ENCODE measurements around the gene RBM41. TPM values are rescaled to one million over a fixed set of nuclear protein-coding genes. Genes with fewer than 3 reads are reported as not detected.

The RBM41 gene
- total and polyA plus RNA-seq, 7 experiments from 2014 or later = 11.5 to 31.3 (median 16.6) TPM

- CTCF ChIA-PET = no interaction called here
Measured at GRCh38 chrX:107050195-107050709, 68.4 kb downstream of the RBM41 start.

GRCh38 chrX:107047622-107048021 lies 71.0 kb downstream of the RBM41 start:
- no peak overlapping the region for H3K4me3 ChIP-seq (ENCODE audit: low read length)
- no peak for DNase-seq
- ChIA-PET CTCF (no interaction called here), POLR2A (no interaction called here)
- no peaks in the 10 kb centered on the region for H3K27me3 ChIP-seq (ENCODE audit: control insufficient read depth in 2 of 2, insufficient read depth in 2 of 2, low read length in 2 of 2)
- peaks cover 0 to 10% (median 0%) of the 10 kb centered on the region in 11 donors for H3K9me3 Mint-ChIP-seq
- H3K36me3 Mint-ChIP-seq = peaks cover 0 to 6% (median 0%) of the 10 kb centered on the region in 5 donors
- no peaks in the 10 kb centered on the region for H3K4me1 Mint-ChIP-seq
- no peak overlapping the region for H3K4me3 Mint-ChIP-seq
- no peak for ATAC-seq
- no peaks in the 10 kb centered on the region for H3K9me3 ChIP-seq (ENCODE audit: control insufficient read depth in 2 of 3, low read length in 3 of 3)
- no peak overlapping the region for H3K27ac Mint-ChIP-seq
- H3K36me3 ChIP-seq (ENCODE audit: control insufficient read depth in 2 of 3, insufficient read depth in 3 of 3, low read length in 3 of 3) = no peaks in the 10 kb centered on the region
- H3K27ac ChIP-seq (ENCODE audit: low read depth, low read length) = no peak overlapping the region
- intact Hi-C loops (cut with micrococcal nuclease) = no loop called here
- H3K27me3 Mint-ChIP-seq = peaks cover 0 to 17% (median 4%) of the 10 kb centered on the region in 5 donors
- H3K4me1 ChIP-seq (ENCODE audit: control insufficient read depth in 2 of 2, insufficient read depth in 2 of 2, low read length in 2 of 2) = no peaks in the 10 kb centered on the region

More at GRCh38 chrX:107050195-107050709, 68.4 kb downstream of the RBM41 start:
- Mint-ChIP-seq H3K9me3 (peaks cover 0 to 20% (median 2%) of the 10 kb centered on the region in 11 donors), H3K27me3 (peaks cover 0 to 12% (median 4%) of the 10 kb centered on the region in 5 donors), H3K27ac (no peak overlapping the region), H3K36me3 (peaks cover 0 to 6% (median 0%) of the 10 kb centered on the region in 5 donors), H3K4me1 (no peaks in the 10 kb centered on the region), H3K4me3 (no peak overlapping the region)
- intact Hi-C loops (cut with micrococcal nuclease) = no loop called here
- POLR2A ChIA-PET = no interaction called here
- DNase-seq (no peak), ATAC-seq (no peak)
- no peaks in the 10 kb centered on the region for H3K27me3 ChIP-seq (ENCODE audit: control insufficient read depth in 2 of 2, insufficient read depth in 2 of 2, low read length in 2 of 2)
- no peak overlapping the region for H3K27ac ChIP-seq (ENCODE audit: low read depth, low read length)
- H3K36me3 ChIP-seq (ENCODE audit: control insufficient read depth in 2 of 3, insufficient read depth in 3 of 3, low read length in 3 of 3) = no peaks in the 10 kb centered on the region
- no peak overlapping the region for H3K4me3 ChIP-seq (ENCODE audit: low read length)
- H3K4me1 ChIP-seq (ENCODE audit: control insufficient read depth in 2 of 2, insufficient read depth in 2 of 2, low read length in 2 of 2) = no peaks in the 10 kb centered on the region
- no peaks in the 10 kb centered on the region for H3K9me3 ChIP-seq (ENCODE audit: control insufficient read depth in 2 of 3, low read length in 3 of 3)

- no peak for DNase-seq
Measured at GRCh38 chrX:107029752-107030151, 88.9 kb downstream of the RBM41 start.

GRCh38 chrX:107025545-107025944 lies 93.1 kb downstream of the RBM41 start:
- ChIA-PET CTCF (interaction anchor here (1.0 kb wide), 1 partner anchor 27 kb away, joined by 3 read pairs; no protein-coding TSS in a partner anchor), POLR2A (no interaction called here)
- DNase-seq (peak in 5 of 9 donors; percentile 0 to 23 (median 3)), ATAC-seq (no peak)
- peaks cover 0 to 4% (median 0%) of the 10 kb centered on the region in 5 donors for H3K27me3 Mint-ChIP-seq
- intact Hi-C loops (cut with micrococcal nuclease) = loop anchor here (1.0 to 10.0 kb wide), 5 partner anchors 131 to 1047 kb away; partner anchors contain the start of genes NCBP2L (in 1 of the 2) and TSC22D3 (in 1 of the 2)
- H3K36me3 Mint-ChIP-seq = no peaks in the 10 kb centered on the region
- H3K4me1 ChIP-seq (ENCODE audit: control insufficient read depth in 2 of 2, insufficient read depth in 2 of 2, low read length in 2 of 2) = no peaks in the 10 kb centered on the region
- H3K27me3 ChIP-seq (ENCODE audit: control insufficient read depth in 2 of 2, insufficient read depth in 2 of 2, low read length in 2 of 2) = no peaks in the 10 kb centered on the region
- no peaks in the 10 kb centered on the region for H3K36me3 ChIP-seq (ENCODE audit: control insufficient read depth in 2 of 3, insufficient read depth in 3 of 3, low read length in 3 of 3)
- H3K9me3 Mint-ChIP-seq = no peaks in the 10 kb centered on the region
- no peak overlapping the region for H3K4me3 Mint-ChIP-seq
- no peak overlapping the region for H3K27ac Mint-ChIP-seq
- no peak overlapping the region for H3K27ac ChIP-seq (ENCODE audit: low read depth, low read length)
- no peaks in the 10 kb centered on the region for H3K9me3 ChIP-seq (ENCODE audit: control insufficient read depth in 2 of 3, low read length in 3 of 3)
- H3K4me3 ChIP-seq (ENCODE audit: low read length) = no peak overlapping the region
- H3K4me1 Mint-ChIP-seq = peaks cover 0 to 1% (median 0%) of the 10 kb centered on the region in 7 donors

More at GRCh38 chrX:107029752-107030151, 88.9 kb downstream of the RBM41 start:
- no peak for ATAC-seq
- Mint-ChIP-seq H3K4me3 (no peak overlapping the region), H3K36me3 (no peaks in the 10 kb centered on the region), H3K4me1 (peaks cover 0 to 1% (median 0%) of the 10 kb centered on the region in 7 donors), H3K9me3 (no peaks in the 10 kb centered on the region), H3K27me3 (peaks cover 0 to 2% (median 0%) of the 10 kb centered on the region in 5 donors), H3K27ac (no peak overlapping the region)
- Histone ChIP-seq H3K9me3 (ENCODE audit: control insufficient read depth in 2 of 3, low read length in 3 of 3) (no peaks in the 10 kb centered on the region), H3K27me3 (ENCODE audit: control insufficient read depth in 2 of 2, insufficient read depth in 2 of 2, low read length in 2 of 2) (no peaks in the 10 kb centered on the region), H3K4me1 (ENCODE audit: control insufficient read depth in 2 of 2, insufficient read depth in 2 of 2, low read length in 2 of 2) (no peaks in the 10 kb centered on the region), H3K36me3 (ENCODE audit: control insufficient read depth in 2 of 3, insufficient read depth in 3 of 3, low read length in 3 of 3) (no peaks in the 10 kb centered on the region), H3K27ac (ENCODE audit: low read depth, low read length) (no peak overlapping the region), H3K4me3 (ENCODE audit: low read length) (no peak overlapping the region)
- intact Hi-C loops (cut with micrococcal nuclease) = loop anchor here (10.0 kb wide), 3 partner anchors 135 to 745 kb away; partner anchors contain the start of genes NCBP2L (in 1 of the 2) and TSC22D3 (in 1 of the 2)
- CTCF ChIA-PET = no interaction called here
- POLR2A ChIA-PET = no interaction called here

GRCh38 chrX:107014936-107015335 lies 103.7 kb downstream of the RBM41 start:
- Mint-ChIP-seq H3K4me3 (no peak overlapping the region), H3K36me3 (no peaks in the 10 kb centered on the region), H3K27ac (no peak overlapping the region), H3K4me1 (no peaks in the 10 kb centered on the region), H3K9me3 (no peaks in the 10 kb centered on the region), H3K27me3 (peaks cover 0 to 2% (median 0%) of the 10 kb centered on the region in 5 donors)
- H3K9me3 ChIP-seq (ENCODE audit: control insufficient read depth in 2 of 3, low read length in 3 of 3) = no peaks in the 10 kb centered on the region
- H3K4me1 ChIP-seq (ENCODE audit: control insufficient read depth in 2 of 2, insufficient read depth in 2 of 2, low read length in 2 of 2) = no peaks in the 10 kb centered on the region
- H3K36me3 ChIP-seq (ENCODE audit: control insufficient read depth in 2 of 3, insufficient read depth in 3 of 3, low read length in 3 of 3) = no peaks in the 10 kb centered on the region
- POLR2A ChIA-PET = no interaction called here
- no peak for DNase-seq
- no peak overlapping the region for H3K27ac ChIP-seq (ENCODE audit: low read depth, low read length)
- CTCF ChIA-PET = interaction anchor here (0.9 kb wide), 1 partner anchor 915 kb away, joined by 3 read pairs; no protein-coding TSS in a partner anchor
- H3K4me3 ChIP-seq (ENCODE audit: low read length) = no peak overlapping the region
- no peak for ATAC-seq
- intact Hi-C loops (cut with micrococcal nuclease) = no loop called here
- H3K27me3 ChIP-seq (ENCODE audit: control insufficient read depth in 2 of 2, insufficient read depth in 2 of 2, low read length in 2 of 2) = no peaks in the 10 kb centered on the region

Other genes with a start within 250 kb of the RBM41 start
- gene RIPPLY1, start 215.5 kb downstream of the RBM41 start, total RNA-seq = not detected
- under 1 TPM in 1 of 2 donors, not detected in 1; 0.53 TPM for gene RIPPLY1, start 215.5 kb downstream of the RBM41 start, polyA plus RNA-seq
- not detected for gene CLDN2, start 198.4 kb downstream of the RBM41 start, total RNA-seq
- not detected for gene CLDN2, start 198.4 kb downstream of the RBM41 start, polyA plus RNA-seq
- 10 to 100 TPM in 2 of 5 experiments, 1 to 10 TPM in 3; 5.9 to 12.7 (median 8.2) TPM for gene MORC4, start 118.6 kb downstream of the RBM41 start, total RNA-seq
- 1 to 10 TPM; 8.3 to 9.4 TPM for gene MORC4, start 118.6 kb downstream of the RBM41 start, polyA plus RNA-seq
- 1 to 10 TPM in 3 of 5 experiments, under 1 TPM in 2; 0.73 to 2.1 (median 1.6) TPM for gene NUP62CL, start 87.6 kb upstream of the RBM41 start, total RNA-seq
- 1 to 10 TPM in 1 of 2 donors, under 1 TPM in 1; 0.57 to 1.2 TPM for gene NUP62CL, start 87.6 kb upstream of the RBM41 start, polyA plus RNA-seq
- not detected for gene DNAAF6, start 87.8 kb upstream of the RBM41 start, total RNA-seq
- not detected for gene DNAAF6, start 87.8 kb upstream of the RBM41 start, polyA plus RNA-seq